ENCODE measurements around the gene P4HA2.

DNA sequence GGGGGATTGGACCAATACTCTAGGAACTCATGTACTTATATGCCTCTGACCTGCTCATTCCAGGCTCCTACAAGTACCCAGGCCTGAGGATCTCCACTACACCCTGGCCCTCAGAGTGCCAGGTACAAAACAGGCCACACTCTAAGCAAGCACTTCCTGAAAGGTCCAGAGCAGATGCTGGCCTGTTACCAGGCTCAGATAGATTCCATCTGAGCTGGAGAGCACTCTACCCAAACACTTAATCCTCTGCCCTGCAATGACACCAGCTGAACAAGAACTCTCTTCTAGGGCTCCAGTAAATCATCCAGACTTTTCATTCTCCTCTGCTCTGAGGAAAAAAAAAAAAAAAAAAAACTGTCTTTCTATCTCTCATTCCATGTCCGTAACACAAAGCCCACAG, 2.9 kb downstream of the P4HA2 start:
- TF ChIP-seq FOXP1 (CRISPR knock-in tag; IDR thresholded peaks at IDR 0.05; ENCODE audit: borderline replicate concordance) (no peak), NR3C1 (CRISPR knock-in tag; conservative IDR thresholded peaks at IDR 0.05; ENCODE audit: low read depth) (no peak), ZBTB21 (CRISPR knock-in tag; IDR thresholded peaks at IDR 0.05; ENCODE audit: borderline replicate concordance) (no peak), ZNF232 (CRISPR knock-in tag; IDR thresholded peaks at IDR 0.05) (no peak), SP1 (CRISPR knock-in tag; conservative IDR thresholded peaks at IDR 0.05) (no peak), ATF1 (CRISPR knock-in tag; IDR thresholded peaks at IDR 0.05) (no peak), ZNF416 (CRISPR knock-in tag; IDR thresholded peaks at IDR 0.05) (no peak)
- TF ChIP-seq, protein P1, sequence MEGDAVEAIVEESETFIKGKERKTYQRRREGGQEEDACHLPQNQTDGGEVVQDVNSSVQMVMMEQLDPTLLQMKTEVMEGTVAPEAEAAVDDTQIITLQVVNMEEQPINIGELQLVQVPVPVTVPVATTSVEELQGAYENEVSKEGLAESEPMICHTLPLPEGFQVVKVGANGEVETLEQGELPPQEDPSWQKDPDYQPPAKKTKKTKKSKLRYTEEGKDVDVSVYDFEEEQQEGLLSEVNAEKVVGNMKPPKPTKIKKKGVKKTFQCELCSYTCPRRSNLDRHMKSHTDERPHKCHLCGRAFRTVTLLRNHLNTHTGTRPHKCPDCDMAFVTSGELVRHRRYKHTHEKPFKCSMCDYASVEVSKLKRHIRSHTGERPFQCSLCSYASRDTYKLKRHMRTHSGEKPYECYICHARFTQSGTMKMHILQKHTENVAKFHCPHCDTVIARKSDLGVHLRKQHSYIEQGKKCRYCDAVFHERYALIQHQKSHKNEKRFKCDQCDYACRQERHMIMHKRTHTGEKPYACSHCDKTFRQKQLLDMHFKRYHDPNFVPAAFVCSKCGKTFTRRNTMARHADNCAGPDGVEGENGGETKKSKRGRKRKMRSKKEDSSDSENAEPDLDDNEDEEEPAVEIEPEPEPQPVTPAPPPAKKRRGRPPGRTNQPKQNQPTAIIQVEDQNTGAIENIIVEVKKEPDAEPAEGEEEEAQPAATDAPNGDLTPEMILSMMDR (IDR thresholded peaks at IDR 0.05) = no peak
- TF ChIP-seq, protein P2, sequence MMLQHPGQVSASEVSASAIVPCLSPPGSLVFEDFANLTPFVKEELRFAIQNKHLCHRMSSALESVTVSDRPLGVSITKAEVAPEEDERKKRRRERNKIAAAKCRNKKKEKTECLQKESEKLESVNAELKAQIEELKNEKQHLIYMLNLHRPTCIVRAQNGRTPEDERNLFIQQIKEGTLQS (CRISPR knock-in tag; conservative IDR thresholded peaks at IDR 0.05) = no peak
- TF ChIP-seq, protein P3, sequence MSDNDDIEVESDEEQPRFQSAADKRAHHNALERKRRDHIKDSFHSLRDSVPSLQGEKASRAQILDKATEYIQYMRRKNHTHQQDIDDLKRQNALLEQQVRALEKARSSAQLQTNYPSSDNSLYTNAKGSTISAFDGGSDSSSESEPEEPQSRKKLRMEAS (CRISPR knock-in tag; IDR thresholded peaks at IDR 0.05) = no peak
- TF ChIP-seq, protein P4, sequence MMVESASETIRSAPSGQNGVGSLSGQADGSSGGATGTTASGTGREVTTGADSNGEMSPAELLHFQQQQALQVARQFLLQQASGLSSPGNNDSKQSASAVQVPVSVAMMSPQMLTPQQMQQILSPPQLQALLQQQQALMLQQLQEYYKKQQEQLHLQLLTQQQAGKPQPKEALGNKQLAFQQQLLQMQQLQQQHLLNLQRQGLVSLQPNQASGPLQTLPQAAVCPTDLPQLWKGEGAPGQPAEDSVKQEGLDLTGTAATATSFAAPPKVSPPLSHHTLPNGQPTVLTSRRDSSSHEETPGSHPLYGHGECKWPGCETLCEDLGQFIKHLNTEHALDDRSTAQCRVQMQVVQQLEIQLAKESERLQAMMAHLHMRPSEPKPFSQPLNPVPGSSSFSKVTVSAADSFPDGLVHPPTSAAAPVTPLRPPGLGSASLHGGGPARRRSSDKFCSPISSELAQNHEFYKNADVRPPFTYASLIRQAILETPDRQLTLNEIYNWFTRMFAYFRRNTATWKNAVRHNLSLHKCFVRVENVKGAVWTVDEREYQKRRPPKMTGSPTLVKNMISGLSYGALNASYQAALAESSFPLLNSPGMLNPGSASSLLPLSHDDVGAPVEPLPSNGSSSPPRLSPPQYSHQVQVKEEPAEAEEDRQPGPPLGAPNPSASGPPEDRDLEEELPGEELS (CRISPR knock-in tag; IDR thresholded peaks at IDR 0.05) = no peak
- TF ChIP-seq, protein P5, sequence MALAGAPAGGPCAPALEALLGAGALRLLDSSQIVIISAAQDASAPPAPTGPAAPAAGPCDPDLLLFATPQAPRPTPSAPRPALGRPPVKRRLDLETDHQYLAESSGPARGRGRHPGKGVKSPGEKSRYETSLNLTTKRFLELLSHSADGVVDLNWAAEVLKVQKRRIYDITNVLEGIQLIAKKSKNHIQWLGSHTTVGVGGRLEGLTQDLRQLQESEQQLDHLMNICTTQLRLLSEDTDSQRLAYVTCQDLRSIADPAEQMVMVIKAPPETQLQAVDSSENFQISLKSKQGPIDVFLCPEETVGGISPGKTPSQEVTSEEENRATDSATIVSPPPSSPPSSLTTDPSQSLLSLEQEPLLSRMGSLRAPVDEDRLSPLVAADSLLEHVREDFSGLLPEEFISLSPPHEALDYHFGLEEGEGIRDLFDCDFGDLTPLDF (CRISPR knock-in tag; IDR thresholded peaks at IDR 0.05) = no peak
- TF ChIP-seq, protein P6, sequence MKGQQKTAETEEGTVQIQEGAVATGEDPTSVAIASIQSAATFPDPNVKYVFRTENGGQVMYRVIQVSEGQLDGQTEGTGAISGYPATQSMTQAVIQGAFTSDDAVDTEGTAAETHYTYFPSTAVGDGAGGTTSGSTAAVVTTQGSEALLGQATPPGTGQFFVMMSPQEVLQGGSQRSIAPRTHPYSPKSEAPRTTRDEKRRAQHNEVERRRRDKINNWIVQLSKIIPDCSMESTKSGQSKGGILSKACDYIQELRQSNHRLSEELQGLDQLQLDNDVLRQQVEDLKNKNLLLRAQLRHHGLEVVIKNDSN (CRISPR knock-in tag; IDR thresholded peaks at IDR 0.05) = no peak

All from WTC11 (cell line).